NB4 (cell line): ENCODE measurements around the gene MRPL48.

Source experiments
- MYC ChIP-seq: IDR thresholded peaks from 2 replicates; pipeline ENCODE4 v1.6.1; 2011; ENCODE audit warnings: low read depth, low read length
- POLR2A ChIP-seq: IDR thresholded peaks from 2 replicates; pipeline ENCODE4 v1.6.1; 2011; ENCODE audit warnings: mild to moderate bottlenecking; ENCODE audit not compliant: insufficient read length; ENCODE audit errors: extremely low read depth
- TF ChIP-seq, protein P1 (sequence below): IDR thresholded peaks from 2 replicates; pipeline ENCODE4 v1.6.1; 2011; ENCODE audit warnings: low read depth, low read length
- TF ChIP-seq, protein P2 (sequence below): IDR thresholded peaks from one replicate; pipeline ENCODE4 v1.5.1; 2012; ENCODE audit warnings: low read depth, low read length

DNA sequence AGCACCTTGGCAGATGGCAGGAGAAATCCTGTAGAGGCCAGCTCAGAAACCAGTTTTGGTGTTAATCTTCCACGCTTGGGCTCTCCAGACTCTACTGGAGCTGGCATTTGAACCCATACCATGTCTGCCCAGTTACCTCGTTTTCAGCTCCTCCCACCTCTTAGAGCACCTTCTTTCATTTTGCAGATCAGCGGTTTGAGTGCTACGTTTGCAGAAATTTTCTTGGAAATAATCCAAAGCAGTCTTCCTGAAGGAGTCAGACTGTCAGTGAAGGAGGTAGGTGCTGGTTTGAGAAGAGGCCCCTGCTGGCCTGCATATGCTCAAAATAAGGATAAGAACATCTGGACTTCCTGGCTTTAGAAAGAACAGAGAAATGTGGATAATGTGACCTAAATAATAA is 75.3 kb downstream of the MRPL48 start:
- TF ChIP-seq MYC (no peak), POLR2A (no peak)
- TF ChIP-seq, protein P1, sequence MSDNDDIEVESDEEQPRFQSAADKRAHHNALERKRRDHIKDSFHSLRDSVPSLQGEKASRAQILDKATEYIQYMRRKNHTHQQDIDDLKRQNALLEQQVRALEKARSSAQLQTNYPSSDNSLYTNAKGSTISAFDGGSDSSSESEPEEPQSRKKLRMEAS, result no peak
- TF ChIP-seq, protein P2, sequence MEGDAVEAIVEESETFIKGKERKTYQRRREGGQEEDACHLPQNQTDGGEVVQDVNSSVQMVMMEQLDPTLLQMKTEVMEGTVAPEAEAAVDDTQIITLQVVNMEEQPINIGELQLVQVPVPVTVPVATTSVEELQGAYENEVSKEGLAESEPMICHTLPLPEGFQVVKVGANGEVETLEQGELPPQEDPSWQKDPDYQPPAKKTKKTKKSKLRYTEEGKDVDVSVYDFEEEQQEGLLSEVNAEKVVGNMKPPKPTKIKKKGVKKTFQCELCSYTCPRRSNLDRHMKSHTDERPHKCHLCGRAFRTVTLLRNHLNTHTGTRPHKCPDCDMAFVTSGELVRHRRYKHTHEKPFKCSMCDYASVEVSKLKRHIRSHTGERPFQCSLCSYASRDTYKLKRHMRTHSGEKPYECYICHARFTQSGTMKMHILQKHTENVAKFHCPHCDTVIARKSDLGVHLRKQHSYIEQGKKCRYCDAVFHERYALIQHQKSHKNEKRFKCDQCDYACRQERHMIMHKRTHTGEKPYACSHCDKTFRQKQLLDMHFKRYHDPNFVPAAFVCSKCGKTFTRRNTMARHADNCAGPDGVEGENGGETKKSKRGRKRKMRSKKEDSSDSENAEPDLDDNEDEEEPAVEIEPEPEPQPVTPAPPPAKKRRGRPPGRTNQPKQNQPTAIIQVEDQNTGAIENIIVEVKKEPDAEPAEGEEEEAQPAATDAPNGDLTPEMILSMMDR, result no peak
